OCI-LY3 (cell line): ENCODE data around the gene KIF18B.

Source experiments
- H2AFZ ChIP-seq: fragments of 200-600, 300-600 bp; shearing (Covaris generic); 2 replicates; pipeline ENCODE4 v1.6.0; 2014; ENCODE audit warnings: antibody characterized with exemption, low read depth, low read length
- H3K27ac ChIP-seq: fragments of 200-600, 300-600 bp; sonication (generic); 2 replicates; pipeline ENCODE4 v1.5.1; 2014; ENCODE audit warnings: mild to moderate bottlenecking, low read length, moderate library complexity, mixed read lengths
- H3K27me3 ChIP-seq: fragments of 200-600, 300-600 bp; sonication (generic); 2 replicates; pipeline ENCODE4 v1.6.1; 2014; ENCODE audit warnings: low read depth, low read length, mixed read lengths
- H3K36me3 ChIP-seq: fragments of 200-600, 300-600 bp; sonication (generic); replicated peaks from 2 replicates; pipeline ENCODE3; 2014; ENCODE audit warnings: low read depth, low read length, mixed read lengths
- H3K4me1 ChIP-seq: fragments of 300-600, 200-600 bp; sonication (generic); 2 replicates; pipeline ENCODE4 v1.6.1; 2014; ENCODE audit warnings: low read length, mixed read lengths
- H3K4me2 ChIP-seq: fragments of 200-600, 300-600 bp; sonication (generic); 2 replicates; pipeline ENCODE4 v1.6.1; 2014; ENCODE audit warnings: low read length, mixed read lengths
- H3K4me3 ChIP-seq: fragments of 300-600, 200-600 bp; sonication (generic); 2 replicates; pipeline ENCODE4 v1.5.1; 2014; ENCODE audit warnings: antibody characterized with exemption, mild to moderate bottlenecking, low read length, moderate library complexity
- H3K79me2 ChIP-seq: fragments of 300-600, 200-600 bp; shearing (Covaris generic); 2 replicates; pipeline ENCODE4 v1.6.1; 2014; ENCODE audit warnings: mild to moderate bottlenecking, low read length, mixed read lengths
- H3K9ac ChIP-seq: fragments of 300-600, 200-600 bp; shearing (Covaris generic); 2 replicates; pipeline ENCODE4 v1.6.0; 2014; ENCODE audit warnings: mild to moderate bottlenecking, low read length, moderate library complexity
- H3K9me3 ChIP-seq: fragments of 200-600, 300-600 bp; shearing (Covaris generic); 2 replicates; pipeline ENCODE4 v1.6.1; 2014; ENCODE audit warnings: low read length, mixed read lengths; ENCODE audit not compliant: insufficient read depth
- H4K20me1 ChIP-seq: fragments of 200-600, 300-600 bp; sonication (generic); 2 replicates; pipeline ENCODE4 v1.6.1; 2016; ENCODE audit warnings: low read length, mixed read lengths; ENCODE audit not compliant: insufficient read depth
- CTCF ChIP-seq: fragments of 200-600, 300-600 bp; sonication (generic); IDR thresholded peaks from 2 replicates; pipeline ENCODE4 v1.5.1; 2014; ENCODE audit warnings: antibody characterized with exemption, low read length, low read depth
- EZH2phosphoT487 ChIP-seq: fragments of 200-600 bp; shearing (Covaris generic); IDR thresholded peaks from 2 replicates; pipeline ENCODE4 v1.6.1; 2018; ENCODE audit warnings: antibody characterized with exemption, mixed run types, low read depth

Gene KIF18B

GRCh38 chr17:44908761-44909326, 38.7 kb downstream of the KIF18B start:
- no peak overlapping the region for H3K27ac ChIP-seq

GRCh38 chr17:44907729-44908470, 39.7 kb downstream of the KIF18B start:
- TF ChIP-seq CTCF = no peak
- no peak for TF ChIP-seq EZH2phosphoT487
- no peak overlapping the region for H3K4me2 ChIP-seq
- peaks cover 4% of the 10 kb centered on the region; the same call in 1 of the 2 replicates for H3K4me1 ChIP-seq
- H3K79me2 ChIP-seq = no peaks in the 10 kb centered on the region
- no peak overlapping the region for H2AFZ ChIP-seq
- H3K36me3 ChIP-seq = no peaks in the 10 kb centered on the region
- no peak overlapping the region for H3K27ac ChIP-seq
- H3K27me3 ChIP-seq = no peaks in the 10 kb centered on the region
- H3K9me3 ChIP-seq = no peaks in the 10 kb centered on the region
- H4K20me1 ChIP-seq = no peaks in the 10 kb centered on the region
- no peak overlapping the region for H3K4me3 ChIP-seq
- H3K9ac ChIP-seq = no peak overlapping the region

More at GRCh38 chr17:44908761-44909326, 38.7 kb downstream of the KIF18B start:
- no peak overlapping the region for H2AFZ ChIP-seq
- H3K9ac ChIP-seq = no peak overlapping the region
- no peaks in the 10 kb centered on the region for H3K79me2 ChIP-seq
- no peaks in the 10 kb centered on the region for H4K20me1 ChIP-seq
- no peaks in the 10 kb centered on the region for H3K36me3 ChIP-seq
- TF ChIP-seq CTCF (no peak), EZH2phosphoT487 (no peak)
- H3K4me3 ChIP-seq = no peak overlapping the region
- peaks cover 5% of the 10 kb centered on the region for H3K27me3 ChIP-seq
- H3K9me3 ChIP-seq = no peaks in the 10 kb centered on the region
- H3K4me2 ChIP-seq = no peak overlapping the region
- H3K4me1 ChIP-seq = peaks cover 12% of the 10 kb centered on the region; the same call in 1 of the 2 replicates

GRCh38 chr17:44906763-44907728, 40.5 kb downstream of the KIF18B start:
- Histone ChIP-seq H3K4me2 (no peak overlapping the region), H3K9ac (no peak overlapping the region), H3K27me3 (no peaks in the 10 kb centered on the region), H3K79me2 (no peaks in the 10 kb centered on the region), H3K4me1 (peaks cover 4% of the 10 kb centered on the region; the same call in 1 of the 2 replicates), H3K4me3 (no peak overlapping the region), H3K36me3 (no peaks in the 10 kb centered on the region), H2AFZ (no peak overlapping the region), H3K27ac (no peak overlapping the region), H4K20me1 (no peaks in the 10 kb centered on the region), H3K9me3 (no peaks in the 10 kb centered on the region)
- no peak for TF ChIP-seq CTCF
- no peak for TF ChIP-seq EZH2phosphoT487
